IMR-90 (cell line): ENCODE data around the gene CD86. TPM values are rescaled to one million over a fixed set of nuclear protein-coding genes. Genes with fewer than 3 reads are reported as not detected.

ENCODE experiments used
- ATAC-seq: fragments of 200-7000 bp; cut with Tn5 transposase; 2 replicates; pipeline ENCODE4 v1.9.1; 2020; ENCODE audit warnings: low read depth, mild to moderate bottlenecking, moderate library complexity
- BruUV-seq: library from RNA; stranded (reverse); fragments of 400-500 nt; replicated peaks from 2 replicates; lab custom pipeline; 2021; lab: Mats Ljungman, UMichigan
- CTCF ChIA-PET: fragments of 300-600 bp; formaldehyde crosslinking; extraction: SDS; loops from one replicate; lab custom pipeline; 2021; ENCODE audit warnings: antibody characterized with exemption; lab: Yijun Ruan, JAX
- POLR2A ChIA-PET: fragments of 300-600 bp; sonication (Branson Sonifier 250); formaldehyde crosslinking; loops from one replicate; lab custom pipeline; 2022; ENCODE audit warnings: antibody characterized with exemption; ENCODE audit not compliant: unreplicated experiment; lab: Charles Lee
- DNase-seq: peaks from one replicate; pipeline ENCODE4 v3.0.0; 2013
- H2AFZ ChIP-seq: replicated peaks from 2 replicates; pipeline ENCODE3; 2013; ENCODE audit warnings: low read length, mild to moderate bottlenecking; ENCODE audit not compliant: poor library complexity
- H2AK5ac ChIP-seq: 2 replicates; pipeline ENCODE4 v1.6.1; 2013; ENCODE audit warnings: low read depth, low read length, inconsistent platforms
- H2AK9ac ChIP-seq: replicated peaks from 2 replicates; pipeline ENCODE3; 2013; ENCODE audit warnings: mild to moderate bottlenecking, low read depth, low read length, moderate library complexity; ENCODE audit not compliant: poor library complexity
- H2BK120ac ChIP-seq: 2 replicates; pipeline ENCODE4 v1.6.1; 2013; ENCODE audit warnings: low read depth, low read length, inconsistent platforms
- H2BK15ac ChIP-seq: 3 replicates; pipeline ENCODE4 v1.6.1; 2013; ENCODE audit warnings: low read depth, low read length, inconsistent platforms
- H2BK20ac ChIP-seq: 2 replicates; pipeline ENCODE4 v1.6.1; 2013; ENCODE audit warnings: low read depth, mild to moderate bottlenecking, inconsistent platforms, low read length, moderate library complexity
- H2BK5ac ChIP-seq: 2 replicates; pipeline ENCODE4 v1.6.1; 2013; ENCODE audit warnings: mild to moderate bottlenecking, low read depth, low read length, inconsistent platforms; ENCODE audit not compliant: poor library complexity, severe bottlenecking
- H3K14ac ChIP-seq: replicated peaks from 2 replicates; pipeline ENCODE4 v1.6.1; 2013; ENCODE audit warnings: low read depth, low read length, inconsistent platforms
- H3K18ac ChIP-seq: 2 replicates; pipeline ENCODE4 v1.6.1; 2013; ENCODE audit warnings: low read depth, low read length, control low read depth
- H3K23ac ChIP-seq: 2 replicates; pipeline ENCODE4 v1.6.1; 2013; ENCODE audit warnings: low read depth, low read length, inconsistent platforms
- H3K27ac ChIP-seq: 2 replicates; pipeline ENCODE4 v1.5.1; 2013; ENCODE audit warnings: mild to moderate bottlenecking, control low read depth, low read length; ENCODE audit not compliant: insufficient read depth
- H3K27me3 ChIP-seq: 2 replicates; pipeline ENCODE4 v1.6.1; 2013; ENCODE audit warnings: low read length; ENCODE audit not compliant: control insufficient read depth, insufficient read depth
- H3K36me3 ChIP-seq: 2 replicates; pipeline ENCODE4 v1.6.1; 2013; ENCODE audit warnings: low read length, mixed read lengths; ENCODE audit not compliant: control insufficient read depth, insufficient read depth
- H3K4ac ChIP-seq: 2 replicates; pipeline ENCODE4 v1.6.1; 2013; ENCODE audit warnings: low read depth, low read length, inconsistent platforms
- H3K4me1 ChIP-seq: 2 replicates; pipeline ENCODE4 v1.6.1; 2013; ENCODE audit warnings: low read length, mixed read lengths; ENCODE audit not compliant: control insufficient read depth, insufficient read depth
- H3K4me2 ChIP-seq: 2 replicates; pipeline ENCODE4 v1.6.1; 2013; ENCODE audit warnings: low read depth, mild to moderate bottlenecking, control low read depth, low read length, moderate library complexity
- H3K4me3 ChIP-seq: 2 replicates; pipeline ENCODE4 v1.5.1; 2013; ENCODE audit warnings: low read depth, mild to moderate bottlenecking, control low read depth, low read length, moderate library complexity; ENCODE audit not compliant: insufficient read depth
- H3K56ac ChIP-seq: 2 replicates; pipeline ENCODE4 v1.6.1; 2013; ENCODE audit warnings: low read length, inconsistent platforms; ENCODE audit not compliant: insufficient read depth; ENCODE audit errors: extremely low read depth
- H3K79me1 ChIP-seq, 2 experiments: 2 replicates each; pipeline ENCODE4 v1.6.1; 2013; ENCODE audit warnings: low read length in 2 of 2, inconsistent platforms in 1 of 2, low read depth in 1 of 2
- H3K9ac ChIP-seq: 2 replicates; pipeline ENCODE4 v1.6.1; 2013; ENCODE audit warnings: low read depth, low read length, control low read depth
- H3K9me1 ChIP-seq: 2 replicates; pipeline ENCODE4 v1.6.1; 2013; ENCODE audit warnings: low read length, inconsistent platforms; ENCODE audit not compliant: insufficient read depth
- H3K9me3 ChIP-seq: 2 replicates; pipeline ENCODE4 v1.6.1; 2013; ENCODE audit warnings: low read length; ENCODE audit not compliant: control insufficient read depth, insufficient read depth
- H4K20me1 ChIP-seq: 2 replicates; pipeline ENCODE4 v1.6.1; 2013; ENCODE audit warnings: low read length, inconsistent platforms; ENCODE audit not compliant: insufficient read depth
- H4K5ac ChIP-seq: 2 replicates; pipeline ENCODE4 v1.6.1; 2013; ENCODE audit warnings: mild to moderate bottlenecking, low read depth, low read length, control low read depth
- H4K8ac ChIP-seq, 2 experiments: 2 replicates each; pipeline ENCODE4 v1.6.1; 2013; ENCODE audit warnings: low read depth in 2 of 2, low read length in 2 of 2, control low read depth in 1 of 2, inconsistent platforms in 1 of 2
- H4K91ac ChIP-seq: 2 replicates; pipeline ENCODE4 v1.6.1; 2013; ENCODE audit warnings: low read depth, low read length, inconsistent platforms; ENCODE audit not compliant: insufficient read depth
- BHLHE40 ChIP-seq: fragments of 150-350 bp; IDR thresholded peaks from 2 replicates; pipeline ENCODE4 v1.6.1; 2016; ENCODE audit warnings: mild to moderate bottlenecking, low read depth, low read length
- CEBPB ChIP-seq: IDR thresholded peaks from 2 replicates; pipeline ENCODE4 v1.6.1; 2012; ENCODE audit warnings: low read depth, low read length, improper control_type of control experiment
- CHD1 ChIP-seq: IDR thresholded peaks from 2 replicates; pipeline ENCODE4 v1.6.1; 2012; ENCODE audit warnings: low read depth, low read length, improper control_type of control experiment
- CTCF ChIP-seq: conservative IDR thresholded peaks from 2 replicates; pipeline ENCODE4 v1.5.1; 2012; ENCODE audit warnings: mild to moderate bottlenecking, low read depth, low read length, improper control_type of control experiment
- ELK1 ChIP-seq: fragments of 150-350 bp; IDR thresholded peaks from 2 replicates; pipeline ENCODE4 v1.6.1; 2016; ENCODE audit warnings: low read depth, mild to moderate bottlenecking, low read length, moderate library complexity, borderline replicate concordance
- FOS ChIP-seq: fragments of 150-350 bp; IDR thresholded peaks from 2 replicates; pipeline ENCODE4 v1.6.1; 2016; ENCODE audit warnings: low read depth, low read length
- MAFK ChIP-seq: IDR thresholded peaks from 2 replicates; pipeline ENCODE4 v1.6.1; 2012; ENCODE audit warnings: low read depth, low read length, improper control_type of control experiment
- MAZ ChIP-seq: IDR thresholded peaks from 2 replicates; pipeline ENCODE4 v1.6.1; 2012; ENCODE audit warnings: low read depth, mild to moderate bottlenecking, low read length, improper control_type of control experiment, moderate library complexity, borderline replicate concordance
- MXI1 ChIP-seq: IDR thresholded peaks from 2 replicates; pipeline ENCODE4 v1.6.1; 2012; ENCODE audit warnings: low read depth, mild to moderate bottlenecking, low read length, moderate library complexity, borderline replicate concordance
- NFE2L2 ChIP-seq: fragments of 150-350 bp; IDR thresholded peaks from 2 replicates; pipeline ENCODE4 v1.6.1; 2016; ENCODE audit warnings: low read depth, mild to moderate bottlenecking, low read length
- POLR2A ChIP-seq: IDR thresholded peaks from 2 replicates; pipeline ENCODE4 v1.6.1; 2012; ENCODE audit warnings: mild to moderate bottlenecking, low read depth, low read length
- RAD21 ChIP-seq: IDR thresholded peaks from 2 replicates; pipeline ENCODE4 v1.6.1; 2012; ENCODE audit warnings: low read length, improper control_type of control experiment
- RCOR1 ChIP-seq: IDR thresholded peaks from 2 replicates; pipeline ENCODE4 v1.6.1; 2012; ENCODE audit warnings: mild to moderate bottlenecking, low read length, improper control_type of control experiment; ENCODE audit not compliant: insufficient replicate concordance
- RFX5 ChIP-seq: IDR thresholded peaks from 2 replicates; pipeline ENCODE4 v1.8.0; 2012; ENCODE audit warnings: low read depth, mild to moderate bottlenecking, low read length, moderate library complexity
- SMC3 ChIP-seq: fragments of 150-350 bp; IDR thresholded peaks from 2 replicates; pipeline ENCODE4 v1.6.1; 2016; ENCODE audit warnings: low read depth, mild to moderate bottlenecking, antibody characterized with exemption, low read length, moderate library complexity
- USF2 ChIP-seq: fragments of 150-350 bp; IDR thresholded peaks from 2 replicates; pipeline ENCODE4 v1.6.1; 2017; ENCODE audit warnings: mild to moderate bottlenecking, antibody characterized with exemption, low read length, low read depth
- WGBS, 2 experiments: methylation state at CpG; one replicate each; pipeline versions ENCODE4 v1.1.5 to v1.1.7; 2013; ENCODE audit warnings: missing lambda C conversion rate in 2 of 2; ENCODE audit not compliant: insufficient read length in 1 of 2; ENCODE audit errors: extremely low coverage in 2 of 2; 5-methylcytosine and 5-hydroxymethylcytosine counted together
- dilution Hi-C: fragments of 300-500 bp; cut with HindIII; formaldehyde crosslinking; loops from one replicate; pipeline ENCODE4 v1.14.3; 2018; ENCODE audit warnings: low sequenced_read_pairs; ENCODE audit not compliant: unreplicated experiment
- in situ Hi-C: fragments of 300-500 bp; cut with MboI; formaldehyde crosslinking; loops from 3 replicates; pipeline ENCODE4 v1.14.3; 2019; ENCODE audit warnings: low sequenced_read_pairs, inconsistent platforms, mixed read lengths
- intact Hi-C: fragments of 100-400 bp; cut with micrococcal nuclease; formaldehyde crosslinking; loops from 2 replicates; pipeline ENCODE4 v1.10.0; 2022
- polyA plus RNA-seq, 3 experiments: library from polyadenylated mRNA; depleted of rRNA; stranded (reverse); fragments of >200 nt; gene quantifications; 2 replicates each; pipeline ENCODE4 v1.2.3, GENCODE V29; 2012; ENCODE audit warnings: low replicate concordance in 1 of 3
- total RNA-seq: library from RNA; depleted of rRNA; stranded (reverse); fragments of >200 nt; gene quantifications from 2 replicates; pipeline ENCODE4 v1.2.3, GENCODE V29; 2012

Gene CD86
- total and polyA plus RNA-seq, 2 of the 4 experiments (the other 2 are of a cell fraction) = not detected

GRCh38 chr3:122146466-122146865 lies 91.3 kb downstream of the CD86 start:
- POLR2A ChIA-PET = interaction anchor here (0.5 kb wide), 1 partner anchor 12 kb away, joined by 4 read pairs; no protein-coding TSS in a partner anchor
- Histone ChIP-seq H3K56ac (no peak overlapping the region), H2AK5ac (no peak overlapping the region), H3K9me1 (no peaks in the 10 kb centered on the region), H3K9me3 (no peaks in the 10 kb centered on the region), H3K4ac (no peak overlapping the region), H3K79me1 (no peaks in the 10 kb centered on the region), H3K18ac (no peak overlapping the region), H2BK120ac (no peak overlapping the region), H3K4me2 (no peak overlapping the region), H3K27ac (no peak overlapping the region), H4K5ac (no peak overlapping the region), H3K36me3 (no peaks in the 10 kb centered on the region), H2BK20ac (no peak overlapping the region), H2AK9ac (no peak overlapping the region), H4K8ac (no peak overlapping the region), H3K4me3 (no peak overlapping the region), H3K23ac (no peak overlapping the region), H3K4me1 (no peaks in the 10 kb centered on the region), H4K20me1 (no peaks in the 10 kb centered on the region), H2AFZ (no peak overlapping the region), H4K91ac (no peak overlapping the region), H2BK5ac (no peak overlapping the region), H3K27me3 (no peaks in the 10 kb centered on the region), H2BK15ac (no peak overlapping the region), H3K14ac (no peak overlapping the region), H3K9ac (no peak overlapping the region)
- in situ Hi-C loops = no loop called here
- CTCF ChIA-PET = no interaction called here
- intact Hi-C loops = no loop called here
- ATAC-seq = no peak
- dilution Hi-C loops = no loop called here
- no peak for DNase-seq
- TF ChIP-seq MXI1 (no peak), CTCF (no peak), RAD21 (no peak), POLR2A (no peak), CHD1 (no peak), USF2 (no peak), CEBPB (no peak), NFE2L2 (no peak), RFX5 (no peak), BHLHE40 (no peak), MAFK (no peak), SMC3 (no peak), FOS (no peak), MAZ (no peak), ELK1 (no peak), RCOR1 (no peak)
- BruUV-seq = no TSS peak
- WGBS, 2 experiments = no CpG with 5 or more reads among the region's 3 CpGs
